Stimulated activated CD4-positive, alpha-beta T cell treated with anti-CD3 and anti-CD28 coated beads, Interleukin-2, amount 100 ng/mL, for 48 hours (primary cell): Measurements from ENCODE around the gene RNF40.

Experiments
- DNase-seq, 2 donors: peaks; one replicate each; pipeline ENCODE4 v3.0.0-alpha.2; 2020

The RNF40 gene

GRCh38 chr16:30761928-30762902 is at the start of gene RNF40, which contains the start of gene CFAP119:
Gene RNF40, plus strand, starts transcription at chr16:30762322. Its CDS starts 224 bp downstream, at chr16:30762546.
Gene CFAP119, minus strand, starts transcription at chr16:30762062. Its CDS starts 314 bp downstream, at chr16:30761748.
- peak; percentile 85 to 89 for DNase-seq

DNA sequence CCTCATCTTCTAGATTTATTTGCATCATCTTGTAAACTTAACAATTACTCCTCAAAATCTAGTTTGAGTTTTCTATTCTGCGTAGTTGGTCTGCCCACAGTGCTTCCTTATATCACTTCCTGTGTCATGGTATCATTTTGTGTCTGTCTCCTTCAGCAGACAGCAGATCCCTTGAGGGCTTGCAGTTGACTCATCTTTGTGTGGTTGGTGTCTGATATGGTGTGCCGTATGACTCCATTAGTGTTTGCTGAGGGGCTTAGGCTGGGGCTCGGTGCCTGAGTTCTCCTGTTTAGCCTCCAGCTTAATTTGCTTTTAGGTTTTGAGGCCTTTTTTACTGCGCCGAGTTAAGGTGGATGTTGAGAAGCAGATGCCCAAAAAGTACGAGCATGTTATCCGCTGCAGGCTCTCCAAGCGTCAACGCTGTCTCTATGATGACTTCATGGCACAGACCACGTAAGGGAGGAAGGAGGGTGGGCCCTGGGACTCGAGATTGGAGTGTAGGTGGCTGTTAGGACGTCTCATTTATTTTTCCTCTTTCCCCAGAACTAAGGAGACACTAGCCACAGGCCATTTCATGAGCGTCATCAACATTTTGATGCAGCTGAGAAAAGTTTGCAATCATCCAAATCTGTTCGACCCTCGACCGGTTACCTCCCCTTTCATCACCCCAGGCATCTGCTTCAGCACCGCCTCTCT is 46.2 kb upstream of the RNF40 start:
- peak; percentile 15 to 23 for DNase-seq

DNA sequence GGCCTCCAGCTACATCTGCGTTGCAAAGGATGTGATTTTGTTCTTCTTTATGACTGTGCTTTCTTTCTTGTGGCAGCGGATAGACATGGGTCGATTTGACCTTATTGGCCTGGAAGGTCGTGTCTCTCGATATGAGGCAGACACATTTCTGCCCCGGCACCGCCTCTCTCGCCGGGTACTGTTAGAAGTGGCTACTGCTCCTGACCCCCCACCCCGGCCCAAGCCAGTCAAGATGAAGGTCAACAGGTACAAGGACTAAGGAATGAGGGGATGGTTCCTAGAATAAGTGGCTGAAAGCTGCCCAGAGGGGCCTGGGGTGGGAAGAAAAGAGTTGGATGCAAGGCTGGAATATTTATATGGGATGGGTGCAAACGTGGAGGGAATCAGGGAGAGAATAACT is 42.0 kb upstream of the RNF40 start:
- no peak for DNase-seq

DNA sequence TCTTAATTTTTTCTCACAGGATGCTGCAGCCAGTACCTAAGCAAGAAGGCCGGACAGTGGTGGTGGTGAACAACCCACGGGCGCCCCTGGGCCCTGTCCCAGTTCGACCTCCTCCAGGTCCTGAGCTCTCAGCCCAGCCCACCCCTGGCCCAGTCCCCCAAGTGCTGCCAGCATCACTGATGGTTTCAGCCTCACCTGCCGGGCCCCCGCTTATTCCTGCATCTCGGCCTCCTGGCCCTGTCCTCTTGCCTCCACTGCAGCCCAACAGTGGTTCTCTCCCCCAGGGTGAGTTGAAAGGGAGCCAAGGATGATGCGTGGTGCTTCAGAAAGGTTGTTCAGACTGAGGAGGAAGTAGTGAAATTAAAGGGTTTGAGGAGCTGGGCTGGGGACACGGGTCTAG is 41.4 kb upstream of the RNF40 start:
- no peak for DNase-seq

DNA sequence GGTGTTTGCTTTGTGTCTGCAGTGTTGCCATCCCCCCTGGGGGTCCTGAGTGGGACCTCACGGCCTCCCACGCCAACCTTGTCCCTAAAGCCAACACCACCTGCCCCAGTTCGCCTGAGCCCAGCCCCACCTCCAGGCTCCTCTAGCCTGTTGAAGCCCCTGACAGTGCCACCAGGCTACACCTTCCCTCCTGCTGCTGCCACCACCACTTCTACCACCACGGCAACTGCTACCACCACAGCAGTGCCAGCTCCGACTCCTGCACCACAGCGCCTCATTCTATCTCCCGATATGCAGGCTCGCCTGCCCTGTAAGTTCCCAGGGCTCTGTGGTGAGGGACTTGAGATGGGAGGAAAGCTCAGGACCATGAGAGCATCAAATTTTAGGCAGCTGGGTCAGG is 41.0 kb upstream of the RNF40 start:
- no peak for DNase-seq

DNA sequence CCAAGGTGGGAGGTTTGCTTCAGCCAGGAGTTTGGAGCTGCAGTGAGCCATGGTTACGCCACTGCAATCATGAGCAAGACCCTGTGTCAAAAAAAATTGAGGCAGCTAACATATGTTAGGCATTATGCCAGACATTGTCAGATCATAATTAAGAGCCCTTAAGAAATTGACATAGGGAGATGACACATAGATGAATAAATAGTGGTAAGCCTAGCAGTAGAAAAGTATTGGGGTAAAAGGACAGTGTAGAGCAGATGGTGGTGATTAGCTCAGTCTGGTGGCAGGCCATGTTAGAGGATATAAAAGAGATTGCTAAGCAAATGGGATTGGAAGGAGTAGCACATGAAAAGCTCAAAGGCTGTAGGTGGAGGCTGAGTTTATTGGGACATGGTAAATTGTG is 40.5 kb upstream of the RNF40 start:
- no peak for DNase-seq

DNA sequence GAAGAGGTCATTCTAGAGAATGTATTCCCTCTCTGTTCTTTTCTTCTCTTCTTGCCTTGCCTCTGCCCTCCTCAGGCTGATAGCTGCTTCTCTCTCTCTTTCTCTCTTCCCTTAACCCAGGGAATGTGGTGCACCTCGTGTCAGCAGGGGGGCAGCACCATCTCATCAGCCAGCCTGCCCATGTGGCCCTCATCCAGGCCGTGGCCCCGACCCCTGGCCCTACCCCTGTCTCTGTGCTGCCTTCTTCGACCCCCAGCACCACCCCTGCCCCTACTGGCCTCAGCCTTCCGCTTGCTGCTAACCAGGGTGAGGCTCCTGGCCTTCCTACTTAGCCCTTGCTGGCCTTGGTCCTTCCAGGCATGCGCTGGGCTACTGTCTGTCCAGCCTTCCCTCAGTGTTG is 39.7 kb upstream of the RNF40 start:
- DNase-seq: no peak

- no peak for DNase-seq
Observed at GRCh38 chr16:30722916-30723315, 39.2 kb upstream of the RNF40 start.

DNA sequence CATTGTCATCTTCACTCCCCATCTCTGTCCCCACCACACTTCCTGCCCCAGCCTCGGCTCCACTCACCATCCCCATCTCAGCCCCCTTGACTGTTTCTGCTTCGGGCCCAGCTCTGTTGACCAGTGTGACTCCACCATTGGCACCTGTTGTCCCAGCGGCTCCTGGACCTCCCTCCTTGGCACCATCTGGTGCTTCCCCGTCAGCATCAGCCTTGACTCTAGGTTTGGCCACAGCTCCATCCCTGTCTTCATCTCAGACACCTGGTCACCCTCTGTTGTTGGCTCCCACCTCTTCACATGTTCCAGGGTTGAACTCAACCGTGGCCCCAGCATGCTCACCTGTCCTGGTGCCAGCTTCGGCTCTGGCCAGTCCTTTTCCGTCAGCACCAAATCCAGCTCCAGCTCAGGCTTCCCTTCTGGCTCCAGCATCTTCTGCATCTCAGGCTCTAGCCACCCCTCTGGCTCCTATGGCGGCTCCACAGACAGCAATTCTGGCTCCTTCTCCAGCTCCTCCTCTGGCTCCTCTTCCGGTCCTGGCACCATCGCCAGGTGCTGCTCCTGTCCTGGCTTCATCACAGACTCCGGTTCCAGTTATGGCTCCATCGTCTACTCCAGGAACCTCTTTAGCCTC is 38.3 kb upstream of the RNF40 start:
- DNase-seq: no peak

- no peak for DNase-seq
Observed at GRCh38 chr16:30724641-30725417, 37.3 kb upstream of the RNF40 start.

GRCh38 chr16:30725418-30725792 is 36.7 kb upstream of the RNF40 start:
- DNase-seq: no peak

GRCh38 chr16:30728321-30728720 is 33.8 kb upstream of the RNF40 start:
- no peak for DNase-seq

DNA sequence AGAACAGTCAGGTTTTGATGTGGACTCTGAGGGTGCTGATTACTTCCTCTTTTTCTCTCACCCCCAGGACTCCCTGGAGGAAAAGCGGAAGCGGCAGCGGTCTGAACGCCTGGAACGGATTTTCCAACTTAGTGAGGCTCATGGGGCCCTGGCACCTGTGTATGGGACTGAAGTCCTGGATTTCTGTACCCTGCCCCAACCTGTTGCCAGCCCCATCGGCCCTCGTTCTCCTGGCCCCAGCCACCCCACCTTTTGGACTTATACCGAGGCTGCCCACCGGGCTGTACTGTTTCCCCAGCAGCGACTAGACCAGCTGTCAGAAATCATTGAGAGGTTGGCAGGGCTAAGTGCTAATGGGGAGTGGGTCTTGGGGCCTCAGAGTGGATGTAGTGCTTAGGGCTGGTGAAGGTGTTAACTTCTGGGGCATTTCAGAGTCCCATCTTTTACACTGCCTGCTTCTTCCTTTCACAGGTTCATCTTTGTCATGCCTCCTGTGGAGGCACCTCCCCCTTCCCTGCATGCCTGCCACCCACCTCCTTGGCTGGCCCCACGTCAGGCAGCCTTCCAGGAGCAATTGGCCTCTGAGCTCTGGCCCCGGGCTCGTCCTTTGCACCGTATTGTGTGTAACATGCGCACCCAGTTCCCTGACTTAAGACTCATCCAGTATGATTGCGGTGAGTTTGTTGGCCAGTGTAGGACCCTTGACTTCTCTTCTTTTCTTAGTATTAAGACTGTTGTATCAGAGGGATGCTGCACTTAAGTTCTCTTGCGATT is 33.0 kb upstream of the RNF40 start:
- DNase-seq: no peak

GRCh38 chr16:30731411-30731810 is 30.7 kb upstream of the RNF40 start:
- DNase-seq: no peak

DNA sequence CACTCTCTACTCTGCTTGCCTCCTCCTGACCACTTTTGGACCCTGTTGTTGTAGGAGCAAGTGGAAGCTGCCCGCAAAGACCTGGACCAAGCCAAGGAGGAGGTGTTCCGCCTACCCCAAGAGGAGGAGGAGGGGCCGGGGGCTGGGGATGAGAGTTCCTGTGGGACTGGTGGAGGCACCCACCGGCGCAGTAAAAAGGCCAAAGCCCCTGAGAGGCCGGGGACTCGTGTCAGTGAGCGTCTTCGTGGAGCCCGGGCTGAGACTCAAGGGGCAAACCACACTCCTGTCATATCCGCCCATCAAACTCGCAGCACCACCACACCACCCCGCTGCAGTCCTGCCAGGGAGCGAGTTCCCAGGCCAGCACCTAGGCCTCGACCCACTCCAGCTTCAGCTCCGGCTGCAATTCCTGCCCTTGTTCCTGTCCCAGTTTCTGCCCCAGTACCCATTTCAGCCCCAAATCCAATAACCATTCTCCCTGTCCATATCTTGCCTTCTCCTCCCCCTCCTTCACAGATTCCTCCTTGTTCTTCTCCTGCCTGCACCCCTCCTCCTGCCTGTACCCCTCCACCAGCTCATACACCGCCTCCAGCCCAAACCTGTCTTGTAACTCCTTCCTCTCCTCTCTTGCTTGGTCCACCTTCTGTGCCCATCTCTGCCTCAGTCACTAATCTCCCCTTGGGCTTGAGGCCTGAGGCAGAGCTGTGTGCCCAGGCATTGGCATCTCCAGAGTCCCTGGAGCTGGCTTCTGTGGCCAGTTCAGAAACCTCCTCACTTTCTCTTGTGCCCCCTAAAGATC is 24.9 kb upstream of the RNF40 start:
- no peak for DNase-seq

DNA sequence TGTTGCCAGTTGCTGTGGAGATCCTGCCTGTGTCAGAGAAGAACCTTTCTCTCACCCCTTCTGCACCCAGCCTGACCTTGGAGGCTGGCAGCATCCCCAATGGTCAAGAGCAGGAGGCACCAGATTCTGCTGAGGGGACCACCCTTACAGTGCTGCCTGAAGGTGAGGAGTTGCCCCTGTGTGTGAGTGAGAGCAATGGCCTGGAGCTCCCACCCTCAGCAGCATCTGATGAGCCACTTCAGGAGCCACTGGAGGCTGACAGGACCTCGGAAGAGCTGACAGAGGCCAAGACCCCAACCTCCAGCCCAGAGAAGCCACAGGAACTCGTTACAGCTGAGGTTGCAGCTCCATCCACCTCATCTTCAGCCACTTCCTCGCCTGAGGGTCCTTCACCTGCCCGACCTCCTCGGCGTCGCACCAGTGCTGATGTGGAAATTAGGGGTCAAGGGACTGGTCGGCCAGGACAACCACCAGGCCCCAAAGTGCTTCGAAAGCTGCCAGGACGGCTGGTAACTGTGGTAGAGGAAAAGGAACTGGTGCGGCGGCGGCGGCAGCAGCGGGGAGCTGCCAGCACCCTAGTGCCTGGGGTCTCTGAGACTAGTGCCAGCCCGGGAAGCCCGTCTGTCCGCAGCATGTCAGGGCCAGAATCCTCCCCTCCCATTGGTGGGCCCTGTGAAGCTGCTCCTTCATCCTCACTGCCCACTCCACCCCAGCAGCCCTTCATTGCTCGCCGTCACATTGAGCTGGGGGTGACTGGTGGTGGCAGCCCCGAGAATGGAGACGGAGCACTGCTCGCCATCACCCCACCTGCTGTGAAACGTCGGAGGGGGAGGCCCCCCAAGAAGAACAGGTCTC is 24.1 kb upstream of the RNF40 start:
- DNase-seq: no peak

- DNase-seq: no peak
Observed at GRCh38 chr16:30738984-30739951, 22.9 kb upstream of the RNF40 start.

DNA sequence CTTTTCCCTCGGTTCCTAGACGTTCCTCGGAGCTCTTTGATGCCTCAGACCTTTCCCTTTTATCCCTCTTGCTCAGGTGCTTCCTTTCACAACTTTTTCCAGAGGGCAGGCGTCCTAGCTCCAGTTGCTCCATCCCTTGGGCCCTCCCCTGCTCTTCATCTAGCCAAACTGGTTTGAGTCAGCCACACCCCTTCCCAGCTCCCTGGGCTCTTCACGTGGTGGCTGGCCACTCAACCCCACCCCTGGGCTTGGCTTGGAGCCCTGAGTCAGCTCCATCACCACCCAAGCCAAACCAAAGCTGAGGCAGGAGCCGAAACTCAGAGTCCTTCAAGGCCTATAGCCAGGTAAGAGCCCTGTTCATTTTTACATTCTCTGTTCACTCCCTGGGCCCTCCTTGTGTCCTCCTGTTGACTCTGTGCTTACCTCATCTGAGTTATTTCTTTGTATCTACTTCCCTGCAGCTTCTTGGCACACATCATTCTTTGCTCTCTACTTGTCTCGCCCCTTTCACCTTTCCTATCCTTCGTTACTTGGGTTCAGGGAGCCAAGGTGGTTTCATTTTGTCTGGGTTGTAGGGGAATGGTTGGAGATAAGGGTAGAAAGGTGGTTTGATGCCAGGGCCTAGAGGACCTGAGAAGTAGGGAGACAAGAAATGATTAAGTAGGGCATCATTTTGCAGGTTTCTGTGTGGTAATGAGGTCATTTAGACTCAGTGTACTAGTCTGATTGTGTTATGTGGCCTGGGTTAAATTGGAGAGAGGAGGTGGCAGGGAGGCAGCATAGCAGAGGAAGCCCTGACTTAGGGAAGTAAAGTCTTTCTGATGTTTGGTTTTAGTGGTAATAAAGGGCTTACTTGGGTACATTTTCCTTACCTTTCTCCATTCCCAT is 21.5 kb upstream of the RNF40 start:
- no peak for DNase-seq
